ENCODE measurements around the gene KTN1. TPM values are rescaled to one million over a fixed set of nuclear protein-coding genes. Genes with fewer than 3 reads are reported as not detected.

The KTN1 gene
- total and polyA plus RNA-seq, 3 donors from 2014 or later = 74.8 to 247 (median 221) TPM

DNA sequence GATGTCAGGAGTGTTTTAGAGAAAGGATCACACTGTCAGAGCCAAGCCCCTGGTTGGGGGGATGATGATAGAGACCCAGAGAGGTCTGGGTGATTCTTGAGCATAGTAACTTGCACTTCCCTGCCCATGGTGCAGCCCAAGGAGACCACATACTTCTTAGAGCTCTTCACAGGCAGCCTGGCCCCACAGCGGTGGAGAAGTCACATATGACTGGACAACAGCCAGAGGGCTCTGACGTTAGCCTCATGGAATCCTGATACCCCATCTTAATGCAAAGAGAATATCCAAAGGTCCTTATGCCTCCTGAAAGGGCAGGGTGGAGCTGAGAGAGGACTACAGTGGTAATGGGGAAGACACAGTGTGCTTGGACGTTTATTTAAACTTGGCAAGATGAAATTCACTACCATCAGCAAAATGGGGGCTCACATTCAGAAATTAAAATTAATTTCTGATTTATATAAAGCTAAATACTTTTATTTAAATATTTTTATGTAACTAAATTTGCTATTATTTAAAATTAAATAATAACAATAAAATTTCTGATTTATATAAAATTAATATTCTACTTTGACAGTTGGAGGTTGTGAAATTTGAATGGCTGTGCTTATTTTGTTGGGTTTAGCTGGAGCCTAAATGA, 131.3 kb downstream of the KTN1 start:
- H3K4me1 ChIP-seq = no peaks in the 10 kb centered on the region
- H3K9me3 ChIP-seq = no peaks in the 10 kb centered on the region
- H3K36me3 ChIP-seq (ENCODE audit: low read depth, missing control alignments) = no peaks in the 10 kb centered on the region
- intact Hi-C loops (cut with DNase I; ENCODE audit: low total_unique reads) = no loop called here
- no peak overlapping the region for H3K4me3 ChIP-seq
- 75 to 86% methylated on average over 3 of the region's 3 CpGs for WGBS, 2 donors
- TF ChIP-seq POLR2A (IDR thresholded peaks at IDR 0.05) = no peak
- TF ChIP-seq, protein P1, sequence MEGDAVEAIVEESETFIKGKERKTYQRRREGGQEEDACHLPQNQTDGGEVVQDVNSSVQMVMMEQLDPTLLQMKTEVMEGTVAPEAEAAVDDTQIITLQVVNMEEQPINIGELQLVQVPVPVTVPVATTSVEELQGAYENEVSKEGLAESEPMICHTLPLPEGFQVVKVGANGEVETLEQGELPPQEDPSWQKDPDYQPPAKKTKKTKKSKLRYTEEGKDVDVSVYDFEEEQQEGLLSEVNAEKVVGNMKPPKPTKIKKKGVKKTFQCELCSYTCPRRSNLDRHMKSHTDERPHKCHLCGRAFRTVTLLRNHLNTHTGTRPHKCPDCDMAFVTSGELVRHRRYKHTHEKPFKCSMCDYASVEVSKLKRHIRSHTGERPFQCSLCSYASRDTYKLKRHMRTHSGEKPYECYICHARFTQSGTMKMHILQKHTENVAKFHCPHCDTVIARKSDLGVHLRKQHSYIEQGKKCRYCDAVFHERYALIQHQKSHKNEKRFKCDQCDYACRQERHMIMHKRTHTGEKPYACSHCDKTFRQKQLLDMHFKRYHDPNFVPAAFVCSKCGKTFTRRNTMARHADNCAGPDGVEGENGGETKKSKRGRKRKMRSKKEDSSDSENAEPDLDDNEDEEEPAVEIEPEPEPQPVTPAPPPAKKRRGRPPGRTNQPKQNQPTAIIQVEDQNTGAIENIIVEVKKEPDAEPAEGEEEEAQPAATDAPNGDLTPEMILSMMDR (IDR thresholded peaks at IDR 0.05) = no peak
- no peaks in the 10 kb centered on the region for H3K27me3 ChIP-seq
- DNase-seq = no peak
- no peak overlapping the region for H3K27ac ChIP-seq

- DNase-seq = no peak
- intact Hi-C loops (cut with DNase I; ENCODE audit: low total_unique reads) = no loop called here
- no peak overlapping the region for H3K4me3 ChIP-seq
- H3K9me3 ChIP-seq = no peaks in the 10 kb centered on the region
- no peaks in the 10 kb centered on the region for H3K36me3 ChIP-seq (ENCODE audit: low read depth, missing control alignments)
- no peak overlapping the region for H3K27ac ChIP-seq
- no peaks in the 10 kb centered on the region for H3K27me3 ChIP-seq
- WGBS, 2 donors = 92 to 100% methylated on average over 5 of the region's 5 CpGs
- no peaks in the 10 kb centered on the region for H3K4me1 ChIP-seq
- TF ChIP-seq, protein P1 (IDR thresholded peaks at IDR 0.05) = no peak
- TF ChIP-seq POLR2A (IDR thresholded peaks at IDR 0.05) = no peak
Observed at GRCh38 chr14:55712491-55712890, 132.5 kb downstream of the KTN1 start.

DNA sequence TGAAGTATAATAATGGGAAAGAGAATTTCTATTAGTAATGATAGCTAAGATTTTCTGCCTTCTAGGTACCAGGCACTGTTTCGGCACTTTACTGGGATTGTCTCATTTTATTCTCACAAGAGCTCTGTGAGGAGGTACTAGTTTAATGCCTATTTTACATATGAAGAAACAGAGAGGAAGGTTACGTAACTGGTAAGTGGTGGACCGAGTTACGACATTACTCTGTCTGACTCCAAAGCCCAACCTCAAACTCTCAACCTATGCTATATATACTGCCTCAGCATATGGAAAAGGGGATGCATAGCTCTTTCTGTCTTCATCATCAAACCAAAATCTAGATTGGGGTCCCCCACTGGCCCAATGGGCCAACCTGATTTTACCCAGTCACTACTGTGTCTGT, 133.5 kb downstream of the KTN1 start:
- H3K9me3 ChIP-seq = no peaks in the 10 kb centered on the region
- H3K27ac ChIP-seq = no peak overlapping the region
- WGBS, 2 donors = 94 to 97% methylated on average over 4 of the region's 4 CpGs
- intact Hi-C loops (cut with DNase I; ENCODE audit: low total_unique reads) = no loop called here
- no peak for DNase-seq
- H3K4me3 ChIP-seq = no peak overlapping the region
- H3K36me3 ChIP-seq (ENCODE audit: low read depth, missing control alignments) = no peaks in the 10 kb centered on the region
- no peaks in the 10 kb centered on the region for H3K4me1 ChIP-seq
- TF ChIP-seq, protein P1 (IDR thresholded peaks at IDR 0.05) = no peak
- no peak for TF ChIP-seq POLR2A (IDR thresholded peaks at IDR 0.05)
- H3K27me3 ChIP-seq = no peaks in the 10 kb centered on the region

- no peaks in the 10 kb centered on the region for H3K36me3 ChIP-seq (ENCODE audit: low read depth, missing control alignments)
- intact Hi-C loops (cut with DNase I; ENCODE audit: low total_unique reads) = no loop called here
- WGBS, 2 donors = 53 to 71% methylated on average over 5 of the region's 5 CpGs
- H3K9me3 ChIP-seq = no peaks in the 10 kb centered on the region
- DNase-seq = no peak
- TF ChIP-seq POLR2A (IDR thresholded peaks at IDR 0.05) = no peak
- TF ChIP-seq, protein P1 (IDR thresholded peaks at IDR 0.05) = no peak
- no peaks in the 10 kb centered on the region for H3K4me1 ChIP-seq
- no peaks in the 10 kb centered on the region for H3K27me3 ChIP-seq
- H3K27ac ChIP-seq = no peak overlapping the region
- H3K4me3 ChIP-seq = no peak overlapping the region
Observed at GRCh38 chr14:55715889-55716288, 135.9 kb downstream of the KTN1 start.

- no peaks in the 10 kb centered on the region for H3K4me1 ChIP-seq
- no peak for TF ChIP-seq POLR2A (IDR thresholded peaks at IDR 0.05)
- TF ChIP-seq, protein P1 (IDR thresholded peaks at IDR 0.05) = no peak
- intact Hi-C loops (cut with DNase I; ENCODE audit: low total_unique reads) = no loop called here
- H3K4me3 ChIP-seq = no peak overlapping the region
- WGBS, 2 donors = 86 to 87% methylated on average over 4 of the region's 4 CpGs
- H3K27me3 ChIP-seq = no peaks in the 10 kb centered on the region
- DNase-seq = no peak
- no peaks in the 10 kb centered on the region for H3K36me3 ChIP-seq (ENCODE audit: low read depth, missing control alignments)
- no peak overlapping the region for H3K27ac ChIP-seq
- H3K9me3 ChIP-seq = no peaks in the 10 kb centered on the region
Observed at GRCh38 chr14:55717621-55718020, 137.6 kb downstream of the KTN1 start.
